Osteoblast (primary cell): ENCODE results near the gene PRR3. TPM values are rescaled to one million over a fixed set of nuclear protein-coding genes. Genes with fewer than 3 reads are reported as not detected.

Source experiments
- DNase-seq: peaks from one replicate; pipeline ENCODE4 v3.0.0; 2011; ENCODE audit warnings: low spot score, mixed read lengths; ENCODE audit not compliant: insufficient read length; ENCODE audit errors: missing footprints
- H2AFZ ChIP-seq: 2 replicates; pipeline ENCODE4 v1.6.0; 2011; ENCODE audit warnings: mild to moderate bottlenecking, low read length
- H3K27ac ChIP-seq: 2 replicates; pipeline ENCODE4 v1.5.1; 2011; ENCODE audit warnings: mild to moderate bottlenecking, low read depth, low read length, moderate library complexity
- H3K27me3 ChIP-seq: 2 replicates; pipeline ENCODE4 v1.6.0; 2012; ENCODE audit warnings: mild to moderate bottlenecking, control low read depth, inconsistent platforms, low read length, moderate library complexity; ENCODE audit not compliant: insufficient read depth
- H3K36me3 ChIP-seq: 2 replicates; pipeline ENCODE4 v1.5.1; 2011; ENCODE audit warnings: mild to moderate bottlenecking, low read length, control low read depth, moderate library complexity; ENCODE audit not compliant: insufficient read depth
- H3K4me1 ChIP-seq: 2 replicates; pipeline ENCODE4 v1.5.1; 2011; ENCODE audit warnings: mild to moderate bottlenecking, low read length, control low read depth, moderate library complexity; ENCODE audit not compliant: insufficient read depth
- H3K4me2 ChIP-seq: 2 replicates; pipeline ENCODE4 v1.6.0; 2011; ENCODE audit warnings: mild to moderate bottlenecking, low read length; ENCODE audit not compliant: insufficient read depth
- H3K4me3 ChIP-seq: fragments of 200-600 bp; sonication (generic); 3 replicates; pipeline ENCODE4 v1.5.1; 2012; ENCODE audit warnings: mild to moderate bottlenecking, low read length, inconsistent platforms; ENCODE audit not compliant: insufficient read depth
- H3K79me2 ChIP-seq: 2 replicates; pipeline ENCODE4 v1.6.0; 2012; ENCODE audit warnings: mild to moderate bottlenecking, low read length, control low read depth, inconsistent platforms; ENCODE audit not compliant: insufficient read depth
- H3K9me3 ChIP-seq: 2 replicates; pipeline ENCODE4 v1.5.1; 2011; ENCODE audit warnings: low read depth, low read length, control low read depth
- H4K20me1 ChIP-seq: 2 replicates; pipeline ENCODE4 v1.6.0; 2012; ENCODE audit warnings: mild to moderate bottlenecking, low read length, control low read depth; ENCODE audit not compliant: insufficient read depth
- CTCF ChIP-seq: IDR thresholded peaks from 2 replicates; pipeline ENCODE4 v1.5.1; 2011; ENCODE audit warnings: mild to moderate bottlenecking, low read depth, low read length, moderate library complexity; ENCODE audit errors: extremely low read depth
- total RNA-seq: library from RNA; depleted of rRNA; stranded (reverse); fragments of >200 nt; gene quantifications from 2 replicates; pipeline ENCODE4 v1.2.3, GENCODE V29; 2012

The PRR3 gene
- total RNA-seq, 1 donor, result 7.2 TPM

- H3K4me2 ChIP-seq, result no peak overlapping the region
- no peak for TF ChIP-seq CTCF
- no peak for DNase-seq
- peaks cover 31% of the 10 kb centered on the region for H3K79me2 ChIP-seq
- no peak overlapping the region for H2AFZ ChIP-seq
- no peaks in the 10 kb centered on the region for H3K27me3 ChIP-seq
- H3K4me3 ChIP-seq, result no peak overlapping the region
- no peak overlapping the region for H3K27ac ChIP-seq
- peaks cover 4% of the 10 kb centered on the region for H4K20me1 ChIP-seq
- H3K4me1 ChIP-seq, result peaks cover 9% of the 10 kb centered on the region
- H3K36me3 ChIP-seq, result peaks cover 23% of the 10 kb centered on the region
- no peaks in the 10 kb centered on the region for H3K9me3 ChIP-seq
These were observed 3.8 kb downstream of the PRR3 start for GRCh38 chr6:30560930-30561329.

GRCh38 chr6:30562470-30563425 is 5.7 kb downstream of the PRR3 start:
- TF ChIP-seq CTCF, result no peak
- peaks cover 23% of the 10 kb centered on the region for H3K36me3 ChIP-seq
- peaks cover 7% of the 10 kb centered on the region for H3K4me1 ChIP-seq
- no peaks in the 10 kb centered on the region for H3K27me3 ChIP-seq
- no peak overlapping the region for H3K27ac ChIP-seq
- peaks cover 15% of the 10 kb centered on the region for H3K79me2 ChIP-seq
- H3K9me3 ChIP-seq, result no peaks in the 10 kb centered on the region
- DNase-seq, result peak; percentile 21
- H3K4me2 ChIP-seq, result no peak overlapping the region
- no peak overlapping the region for H2AFZ ChIP-seq
- peaks cover 4% of the 10 kb centered on the region for H4K20me1 ChIP-seq
- H3K4me3 ChIP-seq, result no peak overlapping the region

- Histone ChIP-seq H4K20me1 (no peaks in the 10 kb centered on the region), H3K4me2 (no peak overlapping the region), H3K79me2 (peaks cover 3% of the 10 kb centered on the region), H3K9me3 (no peaks in the 10 kb centered on the region), H3K27ac (no peak overlapping the region), H3K27me3 (no peaks in the 10 kb centered on the region), H3K36me3 (peaks cover 16% of the 10 kb centered on the region), H3K4me3 (no peak overlapping the region), H3K4me1 (no peaks in the 10 kb centered on the region), H2AFZ (no peak overlapping the region)
- DNase-seq, result peak; percentile 51
- no peak for TF ChIP-seq CTCF
These were observed 7.0 kb downstream of the PRR3 start for GRCh38 chr6:30564114-30564513.

GRCh38 chr6:30565772-30566171 is 8.7 kb downstream of the PRR3 start:
- peak; percentile 32 for DNase-seq
- Histone ChIP-seq H3K4me1 (peaks cover 8% of the 10 kb centered on the region), H3K27ac (no peak overlapping the region), H3K4me3 (no peak overlapping the region), H3K36me3 (peaks cover 16% of the 10 kb centered on the region), H3K4me2 (no peak overlapping the region), H3K27me3 (no peaks in the 10 kb centered on the region), H3K79me2 (no peaks in the 10 kb centered on the region), H2AFZ (no peak overlapping the region), H3K9me3 (no peaks in the 10 kb centered on the region), H4K20me1 (no peaks in the 10 kb centered on the region)
- no peak for TF ChIP-seq CTCF
